ENCODE data around the gene RELT. TPM values are rescaled to one million over a fixed set of nuclear protein-coding genes. Genes with fewer than 3 reads are reported as not detected.

RELT gene
- total RNA-seq, 1 experiment from 2014 or later: 10.2 TPM

DNA sequence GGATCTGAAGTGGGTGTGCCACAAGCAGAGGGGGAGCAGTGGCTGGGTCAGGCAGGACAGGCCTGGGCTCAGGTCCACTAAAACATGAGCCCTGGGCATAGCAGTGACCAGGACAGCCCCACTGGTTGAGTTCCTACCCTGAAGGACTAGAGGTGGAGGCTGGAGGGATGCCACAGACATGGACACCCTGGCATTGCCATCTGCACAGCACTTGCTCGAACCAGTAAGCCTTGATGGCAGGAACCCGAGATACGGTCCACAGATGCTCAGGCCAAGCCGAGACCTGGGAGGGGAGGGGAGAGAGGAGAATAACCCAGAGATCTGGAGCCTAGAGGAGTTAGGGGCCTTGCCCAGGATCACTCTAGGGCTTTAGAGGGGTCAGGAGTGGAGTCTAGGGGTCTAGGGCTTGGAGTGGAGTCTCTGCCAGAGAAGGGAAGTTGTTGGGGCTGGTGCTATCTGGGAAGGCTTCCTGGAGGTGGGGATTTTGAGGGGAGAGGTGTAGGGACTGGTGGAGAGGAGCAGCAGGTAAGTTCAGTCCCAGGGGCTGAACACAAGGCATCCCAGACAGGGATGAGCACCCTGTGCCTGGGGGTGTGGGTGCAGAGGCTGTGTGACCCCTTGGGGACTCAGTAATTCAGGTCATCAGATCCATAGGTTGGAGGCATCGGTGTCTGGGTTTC is 30.6 kb upstream of the RELT start:
- no peak overlapping the region for H3K4me3 Mint-ChIP-seq

More for the DNA sequence above, 30.6 kb upstream of the RELT start:
- no peak overlapping the region for H4K91ac ChIP-seq (ENCODE audit: insufficient read length, low read depth, low read length)
- peaks cover under 1% of the 10 kb centered on the region for H4K20me1 ChIP-seq (ENCODE audit: control insufficient read depth, insufficient read depth, insufficient read length)
- no peak overlapping the region for H4K5ac ChIP-seq (ENCODE audit: insufficient read length, low read depth, low read length)
- no peak overlapping the region for H4K8ac ChIP-seq (replicated peaks; ENCODE audit: insufficient read length, low read depth, low read length)
- no peak overlapping the region for H3K23ac ChIP-seq (ENCODE audit: insufficient read length, low read depth, low read length)
- TF ChIP-seq, protein P1, sequence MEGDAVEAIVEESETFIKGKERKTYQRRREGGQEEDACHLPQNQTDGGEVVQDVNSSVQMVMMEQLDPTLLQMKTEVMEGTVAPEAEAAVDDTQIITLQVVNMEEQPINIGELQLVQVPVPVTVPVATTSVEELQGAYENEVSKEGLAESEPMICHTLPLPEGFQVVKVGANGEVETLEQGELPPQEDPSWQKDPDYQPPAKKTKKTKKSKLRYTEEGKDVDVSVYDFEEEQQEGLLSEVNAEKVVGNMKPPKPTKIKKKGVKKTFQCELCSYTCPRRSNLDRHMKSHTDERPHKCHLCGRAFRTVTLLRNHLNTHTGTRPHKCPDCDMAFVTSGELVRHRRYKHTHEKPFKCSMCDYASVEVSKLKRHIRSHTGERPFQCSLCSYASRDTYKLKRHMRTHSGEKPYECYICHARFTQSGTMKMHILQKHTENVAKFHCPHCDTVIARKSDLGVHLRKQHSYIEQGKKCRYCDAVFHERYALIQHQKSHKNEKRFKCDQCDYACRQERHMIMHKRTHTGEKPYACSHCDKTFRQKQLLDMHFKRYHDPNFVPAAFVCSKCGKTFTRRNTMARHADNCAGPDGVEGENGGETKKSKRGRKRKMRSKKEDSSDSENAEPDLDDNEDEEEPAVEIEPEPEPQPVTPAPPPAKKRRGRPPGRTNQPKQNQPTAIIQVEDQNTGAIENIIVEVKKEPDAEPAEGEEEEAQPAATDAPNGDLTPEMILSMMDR (conservative IDR thresholded peaks at IDR 0.05): no peak
- no peak overlapping the region for H3K9ac ChIP-seq (ENCODE audit: extremely low read depth, insufficient read length, low read length)
- H2BK12ac ChIP-seq (ENCODE audit: insufficient read length, low read depth, low read length): no peak overlapping the region
- H3K9me3 Mint-ChIP-seq: no peaks in the 10 kb centered on the region
- no peaks in the 10 kb centered on the region for H3K9me3 ChIP-seq (ENCODE audit: control insufficient read depth, low read depth, low read length)
- no peak overlapping the region for H3T11ph ChIP-seq (ENCODE audit: low read length)
- H2BK20ac ChIP-seq (ENCODE audit: low read depth, low read length, poor library complexity, severe bottlenecking): no peak overlapping the region
- no peaks in the 10 kb centered on the region for H3K79me2 ChIP-seq (ENCODE audit: insufficient read depth, low read length)
- no peak overlapping the region for H2AFZ ChIP-seq (ENCODE audit: low read length)
- peak overlapping the region in 1 of 3 experiments; percentile 46; a peak in 1 of 7 replicates for H3K27ac Mint-ChIP-seq
- H2AK5ac ChIP-seq (ENCODE audit: insufficient read length, low read length): no peak overlapping the region
- no CpG with 5 or more reads among the region's 5 CpGs for WGBS (ENCODE audit: extremely low coverage, insufficient read length, low lambda C conversion rate)
- H3K4me1 ChIP-seq (ENCODE audit: insufficient read depth, low read length): no peaks in the 10 kb centered on the region
- peaks cover 0 to 4% (median 3%) of the 10 kb centered on the region in 3 experiments; a peak in 4 of 7 replicates for H3K36me3 Mint-ChIP-seq (ENCODE audit: insufficient read depth in 1 of 3, low read depth in 3 of 3)
- H3K27me3 Mint-ChIP-seq (ENCODE audit: low read depth): peaks cover 45% of the 10 kb centered on the region
- no peak overlapping the region for H3K56ac ChIP-seq (ENCODE audit: insufficient read length, low read depth, low read length)
- no peak overlapping the region for H2BK15ac ChIP-seq (ENCODE audit: low read depth, low read length)
- no peak overlapping the region for H3K4ac ChIP-seq (ENCODE audit: low read depth, low read length)
- H3K79me1 ChIP-seq (ENCODE audit: insufficient read depth, low read depth, low read length, poor library complexity, severe bottlenecking): no peaks in the 10 kb centered on the region
- no peak overlapping the region for H3K27ac ChIP-seq (ENCODE audit: insufficient read length, low read depth, low read length)
- H2BK120ac ChIP-seq (ENCODE audit: low read depth, low read length, poor library complexity, severe bottlenecking): no peak overlapping the region
- peaks cover 9% of the 10 kb centered on the region; the same call in 1 of the 2 replicates for H3K27me3 ChIP-seq (ENCODE audit: insufficient read depth, low read length)
- no peak overlapping the region for H3K4me2 ChIP-seq (ENCODE audit: insufficient read depth, insufficient read length, low read length)
- H3K14ac ChIP-seq (ENCODE audit: insufficient read depth, low read length): no peak overlapping the region
- H3K4me1 Mint-ChIP-seq: peaks cover 18 to 19% of the 10 kb centered on the region in 2 experiments
- no peak for DNase-seq
- H3K18ac ChIP-seq (ENCODE audit: insufficient read length, low read depth, low read length): no peak overlapping the region
- no peak overlapping the region for H2BK5ac ChIP-seq (ENCODE audit: insufficient read length, low read length)
- H3K23me2 ChIP-seq (ENCODE audit: insufficient read length, low read depth, low read length, poor library complexity, severe bottlenecking): peaks cover 3% of the 10 kb centered on the region

All from H9 (cell line).